ACC112 (cell line): ENCODE data around the gene KCP.

Experiments
- H2AFZ ChIP-seq: fragments of 200-600 bp; sonication (generic); one replicate; pipeline ENCODE4 v1.6.0; 2017; ENCODE audit warnings: antibody characterized with exemption, low read length; ENCODE audit not compliant: unreplicated experiment
- H3K27ac ChIP-seq: fragments of 200-600 bp; sonication (generic); 2 replicates; pipeline ENCODE4 v1.5.1; 2014; ENCODE audit warnings: low read depth, mild to moderate bottlenecking, antibody characterized with exemption, low read length, moderate library complexity
- H3K27me3 ChIP-seq: fragments of 200-600 bp; sonication (generic); 2 replicates; pipeline ENCODE4 v1.6.1; 2014; ENCODE audit warnings: mild to moderate bottlenecking, antibody characterized with exemption, low read length, moderate library complexity, mixed read lengths; ENCODE audit not compliant: insufficient read depth
- H3K36me3 ChIP-seq: fragments of 200-600 bp; sonication (generic); 2 replicates; pipeline ENCODE4 v1.6.1; 2016; ENCODE audit warnings: mild to moderate bottlenecking, antibody characterized with exemption, low read length, moderate library complexity, mixed read lengths; ENCODE audit not compliant: insufficient read depth
- H3K4me1 ChIP-seq: fragments of 200-600 bp; sonication (generic); one replicate; pipeline ENCODE4 v1.6.1; 2016; ENCODE audit warnings: low read length, mixed read lengths; ENCODE audit not compliant: insufficient read depth, unreplicated experiment, control insufficient read depth
- H3K4me3 ChIP-seq: fragments of 200-600 bp; sonication (generic); 2 replicates; pipeline ENCODE4 v1.5.1; 2014; ENCODE audit warnings: mild to moderate bottlenecking, low read depth, low read length
- H3K79me2 ChIP-seq: fragments of 200-600 bp; sonication (generic); one replicate; pipeline ENCODE4 v1.6.0; 2016; ENCODE audit warnings: low read length; ENCODE audit not compliant: control insufficient read depth, unreplicated experiment, insufficient read depth

The KCP gene

GRCh38 chr7:128931190-128931798 is 20.8 kb upstream of the KCP start:
- H3K4me1 ChIP-seq = no peaks in the 10 kb centered on the region
- no peak overlapping the region for H2AFZ ChIP-seq
- no peaks in the 10 kb centered on the region for H3K79me2 ChIP-seq
- H3K27me3 ChIP-seq = peaks cover 7% of the 10 kb centered on the region; the same call in 1 of the 2 replicates
- H3K36me3 ChIP-seq = no peaks in the 10 kb centered on the region
- H3K4me3 ChIP-seq = no peak overlapping the region
- H3K27ac ChIP-seq = no peak overlapping the region

GRCh38 chr7:128928882-128929788 is 18.6 kb upstream of the KCP start:
- Histone ChIP-seq H3K4me1 (no peaks in the 10 kb centered on the region), H2AFZ (no peak overlapping the region), H3K4me3 (no peak overlapping the region), H3K36me3 (no peaks in the 10 kb centered on the region), H3K27me3 (peaks cover 3% of the 10 kb centered on the region; the same call in 1 of the 2 replicates), H3K79me2 (no peaks in the 10 kb centered on the region), H3K27ac (no peak overlapping the region)

- Histone ChIP-seq H3K27ac (no peak overlapping the region), H3K4me3 (no peak overlapping the region), H3K36me3 (no peaks in the 10 kb centered on the region), H2AFZ (no peak overlapping the region), H3K4me1 (no peaks in the 10 kb centered on the region), H3K27me3 (peaks cover 8% of the 10 kb centered on the region), H3K79me2 (no peaks in the 10 kb centered on the region)
Observed at GRCh38 chr7:128928159-128928813, 17.8 kb upstream of the KCP start.

DNA sequence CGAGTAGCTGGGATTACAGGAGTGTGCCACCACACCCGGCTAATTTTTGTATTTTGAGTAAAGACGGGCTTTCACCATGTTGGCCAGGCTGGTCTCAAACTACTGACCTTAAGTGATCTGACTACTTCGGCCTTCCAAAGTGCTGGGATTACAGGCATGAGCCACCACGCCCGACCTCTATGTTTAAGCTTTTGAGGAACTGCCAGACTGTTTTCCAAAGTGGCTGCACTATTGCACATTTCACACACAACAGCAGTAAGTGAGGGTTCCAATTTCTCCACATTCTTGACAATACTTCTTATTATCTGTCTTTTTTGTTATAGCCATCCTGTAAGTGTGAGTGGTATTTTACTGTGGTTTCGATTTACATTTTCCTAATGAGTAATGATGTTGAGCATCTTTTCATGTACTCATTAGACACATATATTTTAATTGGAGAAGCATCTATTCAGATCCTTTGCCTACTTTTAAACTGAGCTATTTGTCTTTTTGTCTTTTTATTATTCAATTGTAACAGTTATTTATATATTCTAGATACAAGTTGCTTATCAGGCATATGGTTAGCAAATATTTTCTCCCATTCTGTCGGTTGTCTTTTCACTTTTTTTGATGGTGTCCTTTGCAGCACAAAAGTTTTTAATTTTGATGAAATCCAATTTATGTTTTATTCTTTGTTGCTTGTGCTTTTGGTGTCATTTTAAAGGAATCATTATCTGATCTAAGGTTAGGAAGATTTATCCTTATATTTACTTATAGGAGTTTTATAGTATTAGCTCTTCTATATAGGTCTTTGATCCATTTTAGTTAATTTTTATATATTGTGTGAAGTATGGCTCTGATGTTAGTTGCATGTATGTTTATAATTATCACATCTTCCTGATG is 14.4 kb upstream of the KCP start:
- H3K79me2 ChIP-seq = no peaks in the 10 kb centered on the region
- H3K27ac ChIP-seq = no peak overlapping the region
- H3K27me3 ChIP-seq = peaks cover 39% of the 10 kb centered on the region
- no peak overlapping the region for H3K4me3 ChIP-seq
- H3K36me3 ChIP-seq = no peaks in the 10 kb centered on the region
- no peaks in the 10 kb centered on the region for H3K4me1 ChIP-seq
- H2AFZ ChIP-seq = no peak overlapping the region

- Histone ChIP-seq H3K36me3 (no peaks in the 10 kb centered on the region), H2AFZ (no peak overlapping the region), H3K27me3 (peaks cover 53% of the 10 kb centered on the region), H3K27ac (no peak overlapping the region), H3K4me3 (no peak overlapping the region), H3K4me1 (no peaks in the 10 kb centered on the region), H3K79me2 (no peaks in the 10 kb centered on the region)
Observed at GRCh38 chr7:128923411-128923800, 12.9 kb upstream of the KCP start.

DNA sequence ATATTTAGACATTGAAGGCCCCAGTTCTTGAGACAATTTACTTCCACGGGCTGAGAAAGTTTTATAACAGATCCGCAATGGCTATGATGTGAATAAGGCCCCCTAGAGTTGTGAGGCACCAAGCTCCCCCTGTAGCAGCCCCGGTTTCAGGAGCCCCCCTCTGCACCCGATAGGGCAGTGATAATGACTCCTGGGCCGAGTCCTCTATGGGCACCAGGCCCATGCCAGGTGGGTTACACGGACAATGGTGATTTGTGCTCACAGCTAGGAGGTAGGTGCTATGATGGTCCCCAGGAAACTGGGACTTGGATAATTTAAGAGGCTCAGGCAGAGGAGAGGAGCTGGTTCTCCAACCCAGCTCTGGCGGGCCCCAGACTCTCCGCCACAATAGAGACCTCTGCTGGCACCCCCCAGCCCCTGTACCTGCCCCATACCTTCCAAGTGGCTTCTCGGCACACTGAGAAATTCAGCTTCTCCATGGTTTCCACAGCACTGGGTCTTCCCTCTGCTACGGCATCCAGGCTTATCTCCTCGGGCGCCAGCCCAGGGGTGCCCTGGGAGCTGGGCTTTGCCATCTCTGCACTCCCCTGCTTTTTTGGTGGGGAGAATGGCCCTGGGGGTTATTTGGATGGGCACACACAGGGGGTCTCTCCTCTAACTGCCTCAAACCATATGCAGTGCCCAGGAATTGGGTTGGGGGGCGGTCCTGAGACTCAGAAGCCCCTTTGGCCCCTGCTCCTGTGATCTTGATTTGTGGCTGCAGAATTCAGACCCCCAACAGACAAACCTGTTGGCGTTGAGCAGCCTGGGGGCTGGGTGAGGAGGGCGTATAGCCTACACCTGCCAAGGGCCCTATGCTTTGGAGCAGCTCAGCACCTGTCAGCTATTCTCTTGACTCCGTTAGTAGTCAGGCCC is 12.2 kb upstream of the KCP start:
- H3K36me3 ChIP-seq = no peaks in the 10 kb centered on the region
- no peak overlapping the region for H3K4me3 ChIP-seq
- H3K79me2 ChIP-seq = no peaks in the 10 kb centered on the region
- H2AFZ ChIP-seq = no peak overlapping the region
- peaks cover 59% of the 10 kb centered on the region for H3K27me3 ChIP-seq
- no peak overlapping the region for H3K27ac ChIP-seq
- no peaks in the 10 kb centered on the region for H3K4me1 ChIP-seq

DNA sequence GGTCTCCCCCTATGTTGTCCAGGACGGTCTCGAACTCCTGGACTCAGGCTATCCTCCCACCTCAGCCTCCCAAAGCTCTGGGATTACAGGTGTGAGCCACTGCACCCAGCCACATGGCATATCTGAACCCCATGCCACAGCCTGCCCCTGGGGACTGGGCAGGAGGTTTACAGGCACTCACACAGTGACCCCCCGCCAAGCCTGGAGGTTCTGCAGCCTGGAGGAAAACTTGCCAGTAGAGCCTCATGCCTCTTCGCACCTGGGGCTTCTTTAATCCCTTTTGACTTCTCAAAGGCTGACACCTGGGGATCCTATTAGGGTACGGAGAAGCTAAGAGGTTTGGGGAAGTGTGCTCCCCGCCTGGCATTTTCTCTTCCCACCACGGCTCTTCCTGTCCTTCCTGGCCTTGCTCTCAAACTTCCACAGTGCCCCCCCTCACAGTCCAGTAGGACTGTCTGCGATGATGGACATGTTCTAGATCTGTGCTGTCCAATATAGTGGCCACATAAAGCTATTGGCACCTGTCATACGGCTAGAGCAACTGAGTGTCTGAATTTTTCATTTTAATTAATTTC is 11.4 kb upstream of the KCP start:
- Histone ChIP-seq H3K4me1 (no peaks in the 10 kb centered on the region), H2AFZ (no peak overlapping the region), H3K79me2 (no peaks in the 10 kb centered on the region), H3K36me3 (no peaks in the 10 kb centered on the region), H3K27ac (no peak overlapping the region), H3K4me3 (no peak overlapping the region), H3K27me3 (peaks cover 63% of the 10 kb centered on the region)

DNA sequence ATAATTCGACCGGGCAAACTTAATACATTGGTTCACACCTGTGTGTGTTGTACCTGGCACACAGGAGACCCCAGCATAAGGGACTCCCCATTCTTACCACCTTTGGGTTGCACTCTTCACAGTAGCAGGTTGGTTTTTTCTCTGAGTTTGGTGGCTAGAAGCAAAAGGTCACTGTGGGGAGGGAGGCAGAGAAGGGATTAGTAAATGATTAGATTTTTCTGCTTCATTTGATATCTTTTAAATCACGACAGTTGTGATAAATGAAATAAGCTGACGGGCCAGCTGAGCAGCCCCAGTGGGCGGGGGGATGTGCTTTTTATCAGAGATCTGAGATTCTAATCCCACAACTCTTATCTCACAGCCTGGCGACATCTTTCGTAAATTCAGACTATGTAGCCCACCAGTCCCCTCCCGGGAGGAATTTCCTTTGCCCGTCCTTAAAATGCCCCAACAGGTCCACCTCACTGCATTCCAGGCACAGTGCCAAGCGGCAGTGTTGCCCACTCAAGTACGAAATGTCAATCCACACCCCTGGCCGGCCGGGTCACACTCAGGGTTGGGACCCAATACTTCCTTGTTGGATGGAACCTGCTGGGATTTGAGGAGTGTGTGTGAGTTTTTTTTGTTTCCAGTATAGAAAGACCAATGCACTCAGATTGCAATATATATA is 10.5 kb upstream of the KCP start:
- H3K4me1 ChIP-seq = no peaks in the 10 kb centered on the region
- no peak overlapping the region for H3K27ac ChIP-seq
- H3K36me3 ChIP-seq = no peaks in the 10 kb centered on the region
- H3K79me2 ChIP-seq = no peaks in the 10 kb centered on the region
- peaks cover 72% of the 10 kb centered on the region for H3K27me3 ChIP-seq
- H2AFZ ChIP-seq = no peak overlapping the region
- no peak overlapping the region for H3K4me3 ChIP-seq
